Sciatic nerve (tissue), 2 donors: ENCODE results near the gene TSLP. TPM values are rescaled to one million over a fixed set of nuclear protein-coding genes. Genes with fewer than 3 reads are reported as not detected.

ENCODE experiments used
- ATAC-seq: fragments of 200-7000 bp; cut with Tn5 transposase; one replicate; pipeline ENCODE4 v1.9.1; 2020; ENCODE audit warnings: mild to moderate bottlenecking, moderate library complexity
- DNase-seq: peaks from one replicate; pipeline ENCODE4 v3.0.0-alpha.2; 2020; ENCODE audit warnings: low spot score
- intact Hi-C: fragments of 100-400 bp; cut with DNase I; formaldehyde crosslinking; loops from one replicate; pipeline ENCODE4 v1.14.2; 2022
- total RNA-seq: library from RNA; stranded (reverse); fragmentation: NEBNext Ultra II Directional; extraction: Animal tissue kit (Norgen Biotek cat#: 25700); gene quantifications from one replicate; pipeline ENCODE4 v1.2.1, GENCODE V29; 2021
- donor health status: DM: no; HTN: no; CAD: no.
- donor health status: DM: no; HTN: no; CAD: no.

TSLP gene
- total RNA-seq, 1 donor from 2014 or later, result 0.22 TPM

- peak; percentile 99 for ATAC-seq
- intact Hi-C loops, result no loop called here
- peak; percentile 92 for DNase-seq
Measured at GRCh38 chr5:111092062-111092853, 20.7 kb downstream of the TSLP start, which contains the start of gene WDR36. Gene WDR36 (plus strand): TSS chr5:111092348. CDS start chr5:111092457, 109 bp downstream.

- no peak for DNase-seq
- intact Hi-C loops, result no loop called here
- no peak for ATAC-seq
Measured at GRCh38 chr5:111095982-111096381, 24.5 kb downstream of the TSLP start.

- ATAC-seq (no peak), DNase-seq (no peak)
- intact Hi-C loops, result no loop called here
Measured at GRCh38 chr5:111099058-111099778, 27.7 kb downstream of the TSLP start.

- DNase-seq (no peak), ATAC-seq (no peak)
- intact Hi-C loops, result no loop called here
Measured at GRCh38 chr5:111106320-111106948, 34.9 kb downstream of the TSLP start.

- no peak for DNase-seq
- ATAC-seq, result no peak
- intact Hi-C loops, result no loop called here
Measured at GRCh38 chr5:111107371-111107770, 35.9 kb downstream of the TSLP start.

- ATAC-seq (no peak), DNase-seq (no peak)
- intact Hi-C loops, result no loop called here
Measured at GRCh38 chr5:111111956-111112355, 40.4 kb downstream of the TSLP start.

- ATAC-seq (no peak), DNase-seq (no peak)
- intact Hi-C loops, result no loop called here
Measured at GRCh38 chr5:111113678-111114077, 42.2 kb downstream of the TSLP start.

GRCh38 chr5:111115229-111115628 is 43.7 kb downstream of the TSLP start:
- ATAC-seq (no peak), DNase-seq (no peak)
- intact Hi-C loops, result no loop called here

- intact Hi-C loops, result no loop called here
- DNase-seq, result no peak
- ATAC-seq, result peak; percentile 71
Measured at GRCh38 chr5:111116550-111116949, 45.0 kb downstream of the TSLP start.

GRCh38 chr5:111117136-111117535 is 45.6 kb downstream of the TSLP start:
- intact Hi-C loops, result no loop called here
- no peak for ATAC-seq
- no peak for DNase-seq

- DNase-seq (no peak), ATAC-seq (no peak)
- intact Hi-C loops, result no loop called here
Measured at GRCh38 chr5:111119221-111119620, 47.7 kb downstream of the TSLP start.

- DNase-seq (no peak), ATAC-seq (no peak)
- intact Hi-C loops, result no loop called here
Measured at GRCh38 chr5:111119856-111120255, 48.3 kb downstream of the TSLP start.

- ATAC-seq (no peak), DNase-seq (no peak)
- intact Hi-C loops, result no loop called here
Measured at GRCh38 chr5:111120911-111121310, 49.4 kb downstream of the TSLP start.

GRCh38 chr5:111121926-111122325 is 50.4 kb downstream of the TSLP start:
- intact Hi-C loops, result no loop called here
- DNase-seq, result no peak
- ATAC-seq, result no peak

- intact Hi-C loops, result no loop called here
- ATAC-seq (no peak), DNase-seq (no peak)
Measured at GRCh38 chr5:111122398-111122797, 50.9 kb downstream of the TSLP start.

GRCh38 chr5:111124793-111125192 is 53.3 kb downstream of the TSLP start:
- DNase-seq (no peak), ATAC-seq (no peak)
- intact Hi-C loops, result no loop called here

- no peak for ATAC-seq
- intact Hi-C loops, result no loop called here
- DNase-seq, result no peak
Measured at GRCh38 chr5:111126896-111127295, 55.4 kb downstream of the TSLP start.
